Tibial nerve (tissue), 3 donors: ENCODE results near the gene ST6GALNAC1.

Experiments
- POLR2A ChIP-seq, 2 donors: fragments of 450-650 bp; IDR thresholded peaks; one replicate each; pipeline ENCODE4 v1.6.1; 2017; ENCODE audit warnings: antibody characterized with exemption in 2 of 2, mild to moderate bottlenecking in 2 of 2, moderate library complexity in 2 of 2
- TF ChIP-seq, protein P1 (sequence below), 5 experiments: fragments of 200-600 bp in 3 of 5; fragments of 450-650 bp in 2 of 5; sonication (generic) in 3 of 5; IDR thresholded peaks; one replicate each; pipeline ENCODE4 v1.5.1; 2016 to 2019; ENCODE audit warnings: antibody characterized with exemption in 5 of 5, mild to moderate bottlenecking in 3 of 5, moderate library complexity in 2 of 5

DNA sequence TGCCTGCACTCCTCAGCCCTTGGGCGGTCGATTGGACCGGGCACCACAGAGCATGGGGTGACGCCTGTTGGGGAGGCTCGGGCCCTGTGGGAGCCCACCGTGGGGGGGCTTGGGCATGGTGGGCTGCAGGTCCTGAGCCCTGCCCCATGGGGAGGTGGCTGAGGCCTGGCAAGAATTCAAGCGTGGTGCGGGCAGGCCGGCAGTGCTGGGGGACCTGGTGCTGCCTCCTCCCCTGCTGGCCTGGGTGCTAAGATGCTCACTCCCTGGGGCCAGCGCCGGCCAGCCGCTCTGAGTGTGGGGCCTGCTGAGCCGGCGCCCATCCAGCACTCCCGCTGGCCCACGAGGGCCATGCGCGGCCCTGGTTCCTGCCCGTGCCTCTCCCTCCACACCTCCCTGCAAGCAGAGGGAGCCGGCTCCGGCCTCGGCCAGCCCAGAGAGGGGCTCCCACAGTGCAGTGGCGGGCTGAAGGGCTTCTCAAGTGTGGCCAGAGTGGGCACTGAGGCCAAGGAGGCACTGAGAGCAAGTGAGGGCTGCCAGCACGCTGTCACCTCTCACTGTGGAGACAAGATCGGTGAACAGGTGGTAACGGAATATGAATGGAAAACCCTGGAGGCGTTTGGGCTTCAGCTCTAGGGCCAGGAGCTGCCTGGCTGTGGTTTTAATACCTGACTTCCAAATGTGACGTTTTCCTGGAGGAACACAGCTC is 28.5 kb downstream of the ST6GALNAC1 start:
- TF ChIP-seq, protein P1, sequence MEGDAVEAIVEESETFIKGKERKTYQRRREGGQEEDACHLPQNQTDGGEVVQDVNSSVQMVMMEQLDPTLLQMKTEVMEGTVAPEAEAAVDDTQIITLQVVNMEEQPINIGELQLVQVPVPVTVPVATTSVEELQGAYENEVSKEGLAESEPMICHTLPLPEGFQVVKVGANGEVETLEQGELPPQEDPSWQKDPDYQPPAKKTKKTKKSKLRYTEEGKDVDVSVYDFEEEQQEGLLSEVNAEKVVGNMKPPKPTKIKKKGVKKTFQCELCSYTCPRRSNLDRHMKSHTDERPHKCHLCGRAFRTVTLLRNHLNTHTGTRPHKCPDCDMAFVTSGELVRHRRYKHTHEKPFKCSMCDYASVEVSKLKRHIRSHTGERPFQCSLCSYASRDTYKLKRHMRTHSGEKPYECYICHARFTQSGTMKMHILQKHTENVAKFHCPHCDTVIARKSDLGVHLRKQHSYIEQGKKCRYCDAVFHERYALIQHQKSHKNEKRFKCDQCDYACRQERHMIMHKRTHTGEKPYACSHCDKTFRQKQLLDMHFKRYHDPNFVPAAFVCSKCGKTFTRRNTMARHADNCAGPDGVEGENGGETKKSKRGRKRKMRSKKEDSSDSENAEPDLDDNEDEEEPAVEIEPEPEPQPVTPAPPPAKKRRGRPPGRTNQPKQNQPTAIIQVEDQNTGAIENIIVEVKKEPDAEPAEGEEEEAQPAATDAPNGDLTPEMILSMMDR (IDR thresholded peaks at IDR 0.05) = no peak
- TF ChIP-seq POLR2A (IDR thresholded peaks at IDR 0.05) = no peak
